ENCODE measurements around the gene CHURC1. TPM values are rescaled to one million over a fixed set of nuclear protein-coding genes. Genes with fewer than 3 reads are reported as not detected.

CHURC1 gene
- total RNA-seq, 1 donor from 2014 or later = 69.6 TPM

DNA sequence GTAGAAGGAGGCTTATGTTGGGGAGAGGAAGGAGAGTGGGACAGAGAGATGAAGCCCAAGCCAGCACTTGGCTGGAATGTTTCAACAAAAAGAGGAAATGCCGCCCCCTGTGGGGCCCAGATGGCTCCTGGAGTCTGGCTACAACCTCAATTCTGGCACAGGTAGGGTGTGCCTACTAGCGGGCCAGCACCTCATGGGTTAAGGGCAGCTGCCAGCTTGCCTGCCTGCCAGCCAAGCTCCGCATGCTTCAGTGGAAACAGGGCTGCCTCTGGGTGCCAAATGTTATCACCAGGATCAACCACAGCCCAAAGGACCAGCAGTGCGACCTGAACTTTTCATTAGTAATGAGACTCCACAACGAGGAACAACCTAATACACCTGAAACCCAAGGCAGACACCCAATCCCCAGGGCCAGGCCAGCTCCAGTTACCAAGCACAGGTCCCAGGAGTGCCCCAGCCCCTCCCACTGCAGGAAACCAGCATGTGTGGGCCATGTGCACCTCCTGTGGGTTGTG lies 46.6 kb downstream of the CHURC1 start:
- Mint-ChIP-seq H3K36me3 (ENCODE audit: low read depth) (peaks cover under 1% of the 10 kb centered on the region), H3K4me1 (no peaks in the 10 kb centered on the region), H3K4me3 (no peak overlapping the region), H3K27me3 (no peaks in the 10 kb centered on the region), H3K9me3 (no peaks in the 10 kb centered on the region), H3K27ac (no peak overlapping the region)
- DNase-seq (no peak), ATAC-seq (ENCODE audit: low read depth) (no peak)
- intact Hi-C loops (cut with micrococcal nuclease) = no loop called here
- CTCF ChIA-PET = interaction anchor here (1.1 kb wide), 1 partner anchor 69 kb away, joined by 3 read pairs; no protein-coding TSS in a partner anchor
- TF ChIP-seq, protein P1, sequence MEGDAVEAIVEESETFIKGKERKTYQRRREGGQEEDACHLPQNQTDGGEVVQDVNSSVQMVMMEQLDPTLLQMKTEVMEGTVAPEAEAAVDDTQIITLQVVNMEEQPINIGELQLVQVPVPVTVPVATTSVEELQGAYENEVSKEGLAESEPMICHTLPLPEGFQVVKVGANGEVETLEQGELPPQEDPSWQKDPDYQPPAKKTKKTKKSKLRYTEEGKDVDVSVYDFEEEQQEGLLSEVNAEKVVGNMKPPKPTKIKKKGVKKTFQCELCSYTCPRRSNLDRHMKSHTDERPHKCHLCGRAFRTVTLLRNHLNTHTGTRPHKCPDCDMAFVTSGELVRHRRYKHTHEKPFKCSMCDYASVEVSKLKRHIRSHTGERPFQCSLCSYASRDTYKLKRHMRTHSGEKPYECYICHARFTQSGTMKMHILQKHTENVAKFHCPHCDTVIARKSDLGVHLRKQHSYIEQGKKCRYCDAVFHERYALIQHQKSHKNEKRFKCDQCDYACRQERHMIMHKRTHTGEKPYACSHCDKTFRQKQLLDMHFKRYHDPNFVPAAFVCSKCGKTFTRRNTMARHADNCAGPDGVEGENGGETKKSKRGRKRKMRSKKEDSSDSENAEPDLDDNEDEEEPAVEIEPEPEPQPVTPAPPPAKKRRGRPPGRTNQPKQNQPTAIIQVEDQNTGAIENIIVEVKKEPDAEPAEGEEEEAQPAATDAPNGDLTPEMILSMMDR (IDR thresholded peaks at IDR 0.05) = no peak
- POLR2A ChIA-PET = no interaction called here

DNA sequence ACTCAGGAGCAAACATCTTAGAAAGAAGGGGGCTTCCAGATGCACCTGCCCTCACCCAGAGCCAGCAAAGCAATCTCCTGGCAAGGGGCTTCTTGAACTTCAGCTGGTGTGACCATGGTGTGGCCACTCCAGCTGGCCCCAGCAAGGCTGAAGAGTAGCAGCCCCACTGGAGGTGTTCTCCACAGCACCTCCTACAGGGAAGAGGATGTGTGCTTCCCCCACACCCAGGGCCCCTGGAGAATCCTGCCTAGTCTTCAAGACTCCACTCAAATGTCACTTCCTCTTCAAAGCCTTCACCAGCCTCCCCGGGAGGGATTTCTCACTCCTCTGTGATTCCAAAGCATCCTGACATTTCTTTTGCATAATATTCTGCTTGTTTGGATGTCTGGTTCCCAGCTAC lies 49.4 kb downstream of the CHURC1 start:
- Mint-ChIP-seq H3K36me3 (ENCODE audit: low read depth) (no peaks in the 10 kb centered on the region), H3K27ac (no peak overlapping the region), H3K27me3 (no peaks in the 10 kb centered on the region), H3K9me3 (no peaks in the 10 kb centered on the region), H3K4me1 (no peaks in the 10 kb centered on the region), H3K4me3 (no peak overlapping the region)
- TF ChIP-seq, protein P1 (IDR thresholded peaks at IDR 0.05) = no peak
- POLR2A ChIA-PET = no interaction called here
- DNase-seq = no peak
- intact Hi-C loops (cut with micrococcal nuclease) = no loop called here
- no peak for ATAC-seq (ENCODE audit: low read depth)
- CTCF ChIA-PET = no interaction called here

DNA sequence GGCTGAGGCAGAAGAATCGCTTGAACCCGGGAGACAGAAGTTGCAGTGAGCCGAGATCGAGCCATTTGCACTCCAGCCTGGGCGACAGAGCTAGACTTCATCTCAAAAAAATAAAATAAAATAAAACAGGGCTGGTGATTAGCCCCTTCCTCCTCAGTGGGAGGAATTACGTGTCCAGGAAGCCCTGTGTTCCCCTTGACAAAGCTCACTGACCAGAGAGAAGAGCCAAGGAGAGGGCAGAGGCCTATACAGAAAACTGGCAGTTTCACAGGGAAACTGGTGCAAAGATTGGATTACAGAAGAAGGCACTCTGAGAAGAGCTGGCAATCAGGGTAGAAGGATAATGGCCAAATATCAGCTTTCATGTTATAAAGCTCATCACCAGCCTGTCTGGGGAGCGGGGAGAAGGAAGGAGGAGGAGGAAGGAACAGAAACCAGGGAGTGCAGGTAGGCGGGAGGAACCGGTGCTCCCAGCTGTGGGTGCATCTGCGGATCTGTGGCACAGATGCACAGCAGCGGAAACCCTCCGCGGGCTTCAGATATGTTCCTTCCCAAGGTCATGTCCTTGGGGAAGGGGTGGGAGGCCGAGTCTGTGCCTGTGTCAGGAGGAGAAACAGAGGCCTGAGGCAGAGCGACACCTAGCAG lies 51.2 kb downstream of the CHURC1 start:
- H3K36me3 Mint-ChIP-seq (ENCODE audit: low read depth) = no peaks in the 10 kb centered on the region
- ChIA-PET CTCF (no interaction called here), POLR2A (interaction anchor here (0.8 kb wide), 1 partner anchor 51 kb away, joined by 3 read pairs; no protein-coding TSS in a partner anchor)
- no peaks in the 10 kb centered on the region for H3K27me3 Mint-ChIP-seq
- H3K4me3 Mint-ChIP-seq = no peak overlapping the region
- no peaks in the 10 kb centered on the region for H3K9me3 Mint-ChIP-seq
- H3K4me1 Mint-ChIP-seq = no peaks in the 10 kb centered on the region
- no peak for ATAC-seq (ENCODE audit: low read depth)
- no peak for DNase-seq
- TF ChIP-seq, protein P1 (IDR thresholded peaks at IDR 0.05) = no peak
- H3K27ac Mint-ChIP-seq = no peak overlapping the region
- intact Hi-C loops (cut with micrococcal nuclease) = no loop called here

DNA sequence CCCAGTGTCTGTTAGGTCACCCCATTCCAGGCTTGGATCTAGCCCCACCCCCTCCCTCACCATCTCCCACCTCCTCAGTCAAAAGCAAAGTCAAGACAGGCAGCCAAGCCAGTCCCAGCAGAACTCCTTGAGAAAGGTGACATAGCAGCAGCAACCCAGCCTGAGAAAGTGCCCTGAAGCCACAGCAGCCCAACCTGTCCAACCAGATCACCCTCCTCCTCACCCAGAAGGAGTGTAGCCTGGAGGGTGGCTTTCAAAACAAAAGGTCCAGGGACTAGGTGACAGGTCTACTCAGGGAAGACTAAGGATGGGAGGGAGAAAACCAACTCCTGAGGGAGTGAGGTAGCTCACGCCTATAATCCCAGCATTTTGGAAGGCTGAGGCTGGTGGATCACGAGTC lies 52.7 kb downstream of the CHURC1 start:
- ChIA-PET POLR2A (no interaction called here), CTCF (no interaction called here)
- intact Hi-C loops (cut with micrococcal nuclease) = no loop called here
- Mint-ChIP-seq H3K4me3 (no peak overlapping the region), H3K4me1 (peaks cover 6% of the 10 kb centered on the region), H3K9me3 (no peaks in the 10 kb centered on the region), H3K36me3 (ENCODE audit: low read depth) (no peaks in the 10 kb centered on the region), H3K27ac (no peak overlapping the region), H3K27me3 (peaks cover 3% of the 10 kb centered on the region)
- DNase-seq = no peak
- ATAC-seq (ENCODE audit: low read depth) = no peak
- TF ChIP-seq, protein P1 (IDR thresholded peaks at IDR 0.05) = no peak

DNA sequence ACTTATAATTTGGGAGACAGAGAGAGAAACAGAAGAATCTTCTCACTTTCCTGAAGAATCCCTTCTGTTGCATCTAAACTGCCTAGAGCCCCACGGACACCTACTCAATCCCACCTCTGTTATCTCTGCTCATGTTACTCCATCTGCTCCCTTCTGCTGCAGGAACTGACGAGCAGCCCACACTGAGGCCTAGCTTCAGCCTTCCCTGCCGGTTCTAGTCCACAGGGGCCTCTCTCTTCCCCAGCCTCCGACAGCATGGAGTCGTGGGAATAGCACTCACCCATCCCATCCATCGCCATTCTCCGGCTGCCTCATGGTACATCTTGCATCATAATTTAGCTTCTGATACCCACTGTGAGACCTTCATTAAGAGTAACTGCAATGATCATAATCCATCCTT lies 53.9 kb downstream of the CHURC1 start:
- intact Hi-C loops (cut with micrococcal nuclease) = no loop called here
- Mint-ChIP-seq H3K27ac (no peak overlapping the region), H3K4me1 (peaks cover 9% of the 10 kb centered on the region), H3K36me3 (ENCODE audit: low read depth) (no peaks in the 10 kb centered on the region), H3K4me3 (no peak overlapping the region), H3K27me3 (peaks cover 3% of the 10 kb centered on the region), H3K9me3 (no peaks in the 10 kb centered on the region)
- ChIA-PET POLR2A (no interaction called here), CTCF (no interaction called here)
- no peak for ATAC-seq (ENCODE audit: low read depth)
- DNase-seq = no peak
- TF ChIP-seq, protein P1 (IDR thresholded peaks at IDR 0.05) = no peak
